Measurements from ENCODE around the gene BCAS4. TPM values are rescaled to one million over a fixed set of nuclear protein-coding genes. Genes with fewer than 3 reads are reported as not detected.

The BCAS4 gene
- polyA plus RNA-seq, 6 donors from 2014 or later = 62.1 to 82.2 (median 70.3) TPM

- Mint-ChIP-seq H3K27ac (peak overlapping the region in 1 of 6 donors; percentile 77), H3K27me3 (no peaks in the 10 kb centered on the region), H3K36me3 (peaks cover 16 to 29% of the 10 kb centered on the region in 2 donors), H3K4me3 (no peak overlapping the region), H3K4me1 (peaks cover 0 to 13% (median 2%) of the 10 kb centered on the region in 3 donors), H3K9me3 (no peaks in the 10 kb centered on the region)
- DNase-seq (no peak), ATAC-seq (ENCODE audit: low read depth in 2 of 2) (no peak)
These were observed 100.4 kb downstream of the BCAS4 start for GRCh38 chr20:50895111-50895830.

- DNase-seq = no peak
- Mint-ChIP-seq H3K9me3 (no peaks in the 10 kb centered on the region), H3K4me3 (no peak overlapping the region), H3K27me3 (no peaks in the 10 kb centered on the region), H3K4me1 (peaks cover 17 to 19% (median 17%) of the 10 kb centered on the region in 3 donors), H3K27ac (peak overlapping the region in 1 of 6 donors; percentile 53), H3K36me3 (peaks cover 6 to 20% of the 10 kb centered on the region in 2 donors)
- ATAC-seq (ENCODE audit: low read depth in 2 of 2) = no peak
These were observed 103.6 kb downstream of the BCAS4 start for GRCh38 chr20:50898475-50898874.

GRCh38 chr20:50900261-50900660, 105.4 kb downstream of the BCAS4 start:
- Mint-ChIP-seq H3K4me1 (peaks cover 26 to 35% (median 33%) of the 10 kb centered on the region in 3 donors), H3K36me3 (peaks cover 6 to 17% of the 10 kb centered on the region in 2 donors), H3K4me3 (no peak overlapping the region), H3K9me3 (no peaks in the 10 kb centered on the region), H3K27me3 (no peaks in the 10 kb centered on the region), H3K27ac (peak overlapping the region in 1 of 6 donors; percentile 26)
- DNase-seq = no peak
- ATAC-seq (ENCODE audit: low read depth in 2 of 2) = no peak

- ATAC-seq (ENCODE audit: low read depth in 2 of 2) = no peak
- Mint-ChIP-seq H3K27ac (peak overlapping the region in 1 of 6 donors; percentile 67), H3K36me3 (peaks cover 6 to 17% of the 10 kb centered on the region in 2 donors), H3K4me3 (no peak overlapping the region), H3K9me3 (no peaks in the 10 kb centered on the region), H3K4me1 (peaks cover 26 to 43% (median 39%) of the 10 kb centered on the region in 3 donors), H3K27me3 (no peaks in the 10 kb centered on the region)
- DNase-seq = no peak
These were observed 106.4 kb downstream of the BCAS4 start for GRCh38 chr20:50901301-50901700.

GRCh38 chr20:50903353-50904051, 108.6 kb downstream of the BCAS4 start:
- Mint-ChIP-seq H3K27ac (peak overlapping the region in 5 of 6 donors; percentile 12 to 52 (median 24)), H3K4me3 (no peak overlapping the region), H3K9me3 (no peaks in the 10 kb centered on the region), H3K27me3 (no peaks in the 10 kb centered on the region), H3K36me3 (peaks cover 0 to 13% of the 10 kb centered on the region in 2 donors), H3K4me1 (peaks cover 28 to 56% (median 49%) of the 10 kb centered on the region in 3 donors)
- ATAC-seq (ENCODE audit: low read depth in 2 of 2) (no peak), DNase-seq (no peak)

- H3K4me1 Mint-ChIP-seq = peaks cover 28 to 56% (median 54%) of the 10 kb centered on the region in 3 donors
- peak in 1 of 2 donors; percentile 16 for ATAC-seq (ENCODE audit: low read depth in 2 of 2)
- H3K4me3 Mint-ChIP-seq = no peak overlapping the region
- peaks cover 0 to 13% of the 10 kb centered on the region in 2 donors for H3K36me3 Mint-ChIP-seq
- H3K27ac Mint-ChIP-seq = peak overlapping the region in 5 of 6 donors; percentile 22 to 93 (median 80)
- H3K9me3 Mint-ChIP-seq = no peaks in the 10 kb centered on the region
- no peak for DNase-seq
- no peaks in the 10 kb centered on the region for H3K27me3 Mint-ChIP-seq
These were observed 109.3 kb downstream of the BCAS4 start for GRCh38 chr20:50904067-50904570.

- peak overlapping the region in 5 of 6 donors; percentile 13 to 75 (median 39) for H3K27ac Mint-ChIP-seq
- H3K4me1 Mint-ChIP-seq = peaks cover 38 to 74% (median 68%) of the 10 kb centered on the region in 3 donors
- ATAC-seq (ENCODE audit: low read depth in 2 of 2) = no peak
- no peak overlapping the region for H3K4me3 Mint-ChIP-seq
- H3K27me3 Mint-ChIP-seq = no peaks in the 10 kb centered on the region
- H3K36me3 Mint-ChIP-seq = no peaks in the 10 kb centered on the region
- no peak for DNase-seq
- no peaks in the 10 kb centered on the region for H3K9me3 Mint-ChIP-seq
These were observed 114.6 kb downstream of the BCAS4 start for GRCh38 chr20:50909413-50909812.

- H3K4me3 Mint-ChIP-seq = no peak overlapping the region
- H3K4me1 Mint-ChIP-seq = peaks cover 47 to 69% (median 69%) of the 10 kb centered on the region in 3 donors
These were observed 116.2 kb downstream of the BCAS4 start for GRCh38 chr20:50911030-50911429.

GRCh38 chr20:50911716-50912115, 116.9 kb downstream of the BCAS4 start:
- H3K4me1 Mint-ChIP-seq = peaks cover 52 to 74% (median 73%) of the 10 kb centered on the region in 3 donors
- H3K36me3 Mint-ChIP-seq = peaks cover 0 to 4% of the 10 kb centered on the region in 2 donors
- ATAC-seq (ENCODE audit: low read depth in 2 of 2) (no peak), DNase-seq (no peak)
- peak overlapping the region in 3 of 6 donors; percentile 42 to 57 (median 57) for H3K27ac Mint-ChIP-seq
- H3K27me3 Mint-ChIP-seq = no peaks in the 10 kb centered on the region
- H3K9me3 Mint-ChIP-seq = no peaks in the 10 kb centered on the region
- no peak overlapping the region for H3K4me3 Mint-ChIP-seq

More at GRCh38 chr20:50911030-50911429, 116.2 kb downstream of the BCAS4 start:
- ATAC-seq (ENCODE audit: low read depth in 2 of 2) = no peak
- Mint-ChIP-seq H3K36me3 (no peaks in the 10 kb centered on the region), H3K27me3 (no peaks in the 10 kb centered on the region), H3K9me3 (no peaks in the 10 kb centered on the region), H3K27ac (peak overlapping the region in 3 of 6 donors; percentile 57 to 86 (median 57))
- no peak for DNase-seq

GRCh38 chr20:50913690-50914375, 119.0 kb downstream of the BCAS4 start:
- ATAC-seq (ENCODE audit: low read depth in 2 of 2) (no peak), DNase-seq (no peak)
- Mint-ChIP-seq H3K9me3 (no peaks in the 10 kb centered on the region), H3K27ac (peak overlapping the region in 5 of 6 donors; percentile 37 to 84 (median 52)), H3K4me3 (no peak overlapping the region), H3K27me3 (no peaks in the 10 kb centered on the region), H3K36me3 (peaks cover 0 to 4% of the 10 kb centered on the region in 2 donors), H3K4me1 (peaks cover 62 to 82% (median 80%) of the 10 kb centered on the region in 3 donors)

- Mint-ChIP-seq H3K9me3 (no peaks in the 10 kb centered on the region), H3K27me3 (no peaks in the 10 kb centered on the region), H3K36me3 (peaks cover 0 to 4% of the 10 kb centered on the region in 2 donors), H3K4me3 (peak overlapping the region in 3 of 8 donors; percentile 1 to 45 (median 23)), H3K4me1 (peaks cover 59 to 85% (median 84%) of the 10 kb centered on the region in 3 donors), H3K27ac (peak overlapping the region in 3 of 6 donors; percentile 60 to 84 (median 71))
- no peak for ATAC-seq (ENCODE audit: low read depth in 2 of 2)
- no peak for DNase-seq
These were observed 120.6 kb downstream of the BCAS4 start for GRCh38 chr20:50915424-50915823.

GRCh38 chr20:50916257-50916656, 121.4 kb downstream of the BCAS4 start:
- H3K36me3 Mint-ChIP-seq = peaks cover 0 to 4% of the 10 kb centered on the region in 2 donors
- peaks cover 60 to 84% (median 76%) of the 10 kb centered on the region in 3 donors for H3K4me1 Mint-ChIP-seq
- no peak for ATAC-seq (ENCODE audit: low read depth in 2 of 2)
- DNase-seq = no peak
- H3K4me3 Mint-ChIP-seq = peak overlapping the region in 3 of 8 donors; percentile 9 to 47 (median 19)
- peak overlapping the region; percentile 2 to 93 (median 76) for H3K27ac Mint-ChIP-seq
- no peaks in the 10 kb centered on the region for H3K27me3 Mint-ChIP-seq
- H3K9me3 Mint-ChIP-seq = no peaks in the 10 kb centered on the region

- no peak for ATAC-seq (ENCODE audit: low read depth in 2 of 2)
- peaks cover 59 to 84% (median 76%) of the 10 kb centered on the region in 3 donors for H3K4me1 Mint-ChIP-seq
- H3K27me3 Mint-ChIP-seq = no peaks in the 10 kb centered on the region
- DNase-seq = no peak
- H3K4me3 Mint-ChIP-seq = peak overlapping the region in 5 of 8 donors; percentile 4 to 73 (median 32)
- peak overlapping the region in 5 of 6 donors; percentile 66 to 93 (median 84) for H3K27ac Mint-ChIP-seq
- H3K9me3 Mint-ChIP-seq = no peaks in the 10 kb centered on the region
- H3K36me3 Mint-ChIP-seq = peaks cover 0 to 4% of the 10 kb centered on the region in 2 donors
These were observed 122.1 kb downstream of the BCAS4 start for GRCh38 chr20:50916934-50917333.

Data from naive B cell (primary cell).